ENCODE results near the gene KASH5. TPM values are rescaled to one million over a fixed set of nuclear protein-coding genes. Genes with fewer than 3 reads are reported as not detected.
A peak's percentile ranks its signal among the peaks of the same experiment; 100 is the strongest.

The KASH5 gene
- total and polyA plus RNA-seq, 12 donors: not detected

DNA sequence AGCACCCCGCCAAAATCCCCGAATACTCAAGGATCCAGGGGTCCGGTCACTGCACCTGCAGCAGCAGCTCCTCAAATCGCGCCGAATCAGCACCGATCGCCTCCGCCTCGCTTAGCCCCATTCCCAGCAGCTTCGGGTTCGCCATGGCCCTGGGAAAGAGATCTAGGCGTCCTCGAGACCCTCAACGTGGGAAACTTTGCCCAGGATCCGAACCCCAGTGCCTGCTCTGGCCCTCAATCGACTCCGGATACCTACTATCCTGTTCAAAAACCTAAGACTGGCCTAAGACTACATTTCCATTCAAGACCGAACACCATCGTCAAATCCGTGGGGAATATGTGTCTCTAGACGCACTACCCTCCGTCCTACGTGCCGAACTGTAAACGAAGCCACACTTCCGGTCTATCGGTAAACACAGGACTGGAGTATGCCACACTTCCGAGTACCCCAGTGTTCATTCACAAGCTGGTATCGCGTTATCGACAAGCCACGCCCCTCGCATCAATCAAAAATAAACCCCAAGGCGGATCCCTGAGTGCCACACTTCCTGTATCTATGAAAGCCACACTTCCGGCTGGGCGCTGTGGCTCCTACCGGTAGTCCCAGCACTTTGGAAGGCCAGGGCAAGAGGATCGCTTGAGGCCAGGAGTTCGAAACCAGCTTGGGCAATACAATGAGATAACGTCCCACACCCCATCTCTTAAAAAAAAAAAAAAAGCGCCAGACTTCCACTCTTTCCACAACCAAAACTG is 63.6 kb downstream of the KASH5 start, which contains the start of gene PIH1D1:
PIH1D1 (minus strand) TSS at position 385 of the 752 bp plus-strand sequence; CDS start at position 145, 240 bp downstream.
- ATAC-seq: peak; percentile 55 to 86 (median 84)

GRCh38 chr19:49453013-49453756 is 65.1 kb downstream of the KASH5 start, which contains the start of gene ALDH16A1:
Gene ALDH16A1 (plus strand): TSS chr19:49453225. CDS start chr19:49453332, 107 bp downstream.
- Histone ChIP-seq H3K27ac (peak within 1 kb of the TSS; percentile 85 to 96 (median 92)), H3K4me3 (peak within 1 kb of the TSS; percentile 33 to 91 (median 63)), H3K9me3 (no peaks in the 10 kb centered on the region), H3K27me3 (no peaks in the 10 kb centered on the region), H3K36me3 (peaks cover 0 to 20% (median 0%) of the 10 kb centered on the region in 9 donors), H3K4me1 (peaks cover 0 to 63% (median 36%) of the 10 kb centered on the region in 9 donors)
- peak; percentile 97 for DNase-seq
- peak; percentile 91 to 95 (median 94) for ATAC-seq
- peak in 2 of 9 donors; percentile 2 to 20 for TF ChIP-seq CTCF (IDR thresholded peaks at IDR 0.05)
- intact Hi-C loops (cut with DNase I): loop anchor here in 1 of 10 donors (5.0 kb wide), 1 partner anchor 224 kb away; the partner anchor contains the start of gene PRMT1
- 0% methylated on average over 66 of the region's 66 CpGs for WGBS, 2 donors

More for the DNA sequence above, 63.6 kb downstream of the KASH5 start, which contains the start of gene PIH1D1:
- Histone ChIP-seq H3K4me1 (peaks cover 0 to 53% (median 21%) of the 10 kb centered on the region in 9 donors), H3K9me3 (no peaks in the 10 kb centered on the region), H3K27ac (peak within 1 kb of the TSS; percentile 85 to 96 (median 92)), H3K27me3 (no peaks in the 10 kb centered on the region), H3K36me3 (peaks cover 0 to 36% (median 0%) of the 10 kb centered on the region in 9 donors), H3K4me3 (peak within 1 kb of the TSS; percentile 40 to 91 (median 64))
- peak; percentile 91 to 99 for DNase-seq
- intact Hi-C loops (cut with DNase I): loop anchor here in 1 of 10 donors (5.0 kb wide), 1 partner anchor 226 kb away; the partner anchor contains the start of gene PRMT1
- 1 to 5% methylated on average over 42 of the region's 42 CpGs for WGBS, 2 donors
- peak in 3 of 9 donors; percentile 10 to 33 (median 10) for TF ChIP-seq CTCF (IDR thresholded peaks at IDR 0.05)

- WGBS, 2 donors: 37 to 40% methylated on average over 10 of the region's 10 CpGs
- ATAC-seq (no peak), DNase-seq (no peak)
- peaks cover 0 to 18% (median 0%) of the 10 kb centered on the region in 9 donors for H3K36me3 ChIP-seq
- H3K9me3 ChIP-seq: no peaks in the 10 kb centered on the region
- H3K27me3 ChIP-seq: no peaks in the 10 kb centered on the region
- H3K4me3 ChIP-seq: peak overlapping the region; percentile 30 to 91 (median 63)
- H3K4me1 ChIP-seq: peaks cover 0 to 65% (median 36%) of the 10 kb centered on the region in 9 donors
- intact Hi-C loops (cut with DNase I): loop anchor here in 1 of 10 donors (5.0 kb wide), 1 partner anchor 224 kb away; the partner anchor contains the start of gene PRMT1
- peak overlapping the region; percentile 85 to 96 (median 92) for H3K27ac ChIP-seq
- TF ChIP-seq CTCF (IDR thresholded peaks at IDR 0.05): no peak
Observed at GRCh38 chr19:49453757-49454240, 65.8 kb downstream of the KASH5 start.

GRCh38 chr19:49455773-49456172 is 67.7 kb downstream of the KASH5 start:
- intact Hi-C loops (cut with DNase I): no loop called here
- no peak for TF ChIP-seq CTCF (IDR thresholded peaks at IDR 0.05)
- H3K9me3 ChIP-seq: no peaks in the 10 kb centered on the region
- H3K36me3 ChIP-seq: peaks cover 0 to 30% (median 0%) of the 10 kb centered on the region in 9 donors
- no peak overlapping the region for H3K4me3 ChIP-seq
- DNase-seq: no peak
- H3K27ac ChIP-seq: peak overlapping the region in 8 of 10 donors; percentile 16 to 74 (median 64)
- WGBS, 2 donors: 59 to 70% methylated on average over 5 of the region's 5 CpGs
- no peak for ATAC-seq
- H3K27me3 ChIP-seq: no peaks in the 10 kb centered on the region
- H3K4me1 ChIP-seq: peaks cover 0 to 59% (median 35%) of the 10 kb centered on the region in 9 donors

Measured in heart right ventricle (tissue), 16 donors.